Small intestine (tissue), 7 donors: ENCODE data around the gene SKAP1. TPM values are rescaled to one million over a fixed set of nuclear protein-coding genes. Genes with fewer than 3 reads are reported as not detected.
"Not testable (repeated sequence)": the region's sequence is repeated elsewhere in the genome, so short reads cannot be mapped to it uniquely, and the experiment has no call there.

Source experiments
- DNase-seq, 2 donors: peaks; one replicate each; pipeline versions ENCODE4 v3.0.0 to v3.0.0-alpha.2; 2013
- FAIRE-seq: peaks from 2 replicates; lab custom pipeline; 2012; peaks lifted over from hg19 to GRCh38; lab: Jason Lieb, UNC
- H3K27ac ChIP-seq, 3 donors: one replicate each; pipeline ENCODE4 v1.5.1; 2013; ENCODE audit warnings: low read length in 2 of 3, mild to moderate bottlenecking in 2 of 3, control low read depth in 1 of 3, inconsistent platforms in 1 of 3, low read depth in 1 of 3, moderate library complexity in 1 of 3
- H3K27me3 ChIP-seq, 3 donors: one replicate each; pipeline ENCODE4 v1.6.1; 2013; ENCODE audit warnings: low read length in 3 of 3, inconsistent platforms in 1 of 3; ENCODE audit not compliant: control insufficient read depth in 3 of 3, insufficient read depth in 3 of 3
- H3K36me3 ChIP-seq, 3 donors: one replicate each; pipeline ENCODE4 v1.6.1; 2013; ENCODE audit warnings: low read length in 3 of 3, inconsistent platforms in 1 of 3, low read depth in 1 of 3, mild to moderate bottlenecking in 1 of 3, moderate library complexity in 1 of 3; ENCODE audit not compliant: control insufficient read depth in 3 of 3, insufficient read depth in 2 of 3
- H3K4me1 ChIP-seq, 3 donors: one replicate each; pipeline ENCODE4 v1.6.1; 2013; ENCODE audit warnings: low read length in 2 of 3, inconsistent platforms in 1 of 3, low read depth in 1 of 3, mild to moderate bottlenecking in 1 of 3, moderate library complexity in 1 of 3; ENCODE audit not compliant: control insufficient read depth in 3 of 3, insufficient read depth in 2 of 3
- H3K4me3 ChIP-seq, 3 donors: one replicate each; pipeline ENCODE4 v1.5.1; 2013; ENCODE audit warnings: low read length in 3 of 3, control low read depth in 1 of 3, inconsistent platforms in 1 of 3, low read depth in 1 of 3, mild to moderate bottlenecking in 1 of 3, moderate library complexity in 1 of 3
- H3K9me3 ChIP-seq, 2 donors: one replicate each; pipeline ENCODE4 v1.6.1; 2013; ENCODE audit warnings: low read depth in 1 of 2, low read length in 1 of 2; ENCODE audit not compliant: control insufficient read depth in 2 of 2, insufficient read depth in 1 of 2
- WGBS, 3 donors: extraction: QIAGEN DNeasy Blood & Tissue Kit; methylation state at CpG; one replicate each; pipeline ENCODE4 v1.1.7; 2013; 5-methylcytosine and 5-hydroxymethylcytosine counted together
- polyA plus RNA-seq, 4 donors: library from polyadenylated mRNA; stranded (reverse) in 3 of 4; unstranded in 1 of 4; fragments of 200-250 nt in 3 of 4; fragments of 120-200 nt in 1 of 4; gene quantifications; one replicate each; pipeline versions ENCODE4 v1.2.1 to v1.2.3, GENCODE V29; 2013
- donor health status: healthy with polysubstance abuse.
- donor health status: control.
- donor health status: control.
- donor health status: Bipolar disorder and iron deficiency.
- donor health status: healthy.

The SKAP1 gene
- polyA plus RNA-seq, 4 donors: 1.8 to 8.1 (median 2.1) TPM

DNA sequence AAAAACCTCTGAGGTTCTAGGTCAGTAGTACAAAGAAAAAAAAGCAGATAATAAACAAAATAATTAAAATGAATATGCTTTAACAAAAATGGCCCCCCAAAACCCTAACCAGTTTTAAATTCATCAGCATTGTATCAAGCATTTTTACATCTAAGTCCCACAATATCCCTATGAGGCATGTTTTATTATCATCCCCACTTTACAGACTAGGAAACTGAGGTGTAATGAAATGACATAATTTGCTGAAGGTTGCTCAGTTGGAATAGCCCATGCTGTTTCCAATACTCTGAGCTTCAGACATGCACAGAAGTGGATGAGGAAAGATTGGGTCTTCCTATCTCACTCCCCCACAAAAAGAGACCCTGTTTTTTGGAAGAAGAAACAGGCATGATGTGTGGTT lies 234.1 kb downstream of the SKAP1 start:
- no peak for FAIRE-seq

DNA sequence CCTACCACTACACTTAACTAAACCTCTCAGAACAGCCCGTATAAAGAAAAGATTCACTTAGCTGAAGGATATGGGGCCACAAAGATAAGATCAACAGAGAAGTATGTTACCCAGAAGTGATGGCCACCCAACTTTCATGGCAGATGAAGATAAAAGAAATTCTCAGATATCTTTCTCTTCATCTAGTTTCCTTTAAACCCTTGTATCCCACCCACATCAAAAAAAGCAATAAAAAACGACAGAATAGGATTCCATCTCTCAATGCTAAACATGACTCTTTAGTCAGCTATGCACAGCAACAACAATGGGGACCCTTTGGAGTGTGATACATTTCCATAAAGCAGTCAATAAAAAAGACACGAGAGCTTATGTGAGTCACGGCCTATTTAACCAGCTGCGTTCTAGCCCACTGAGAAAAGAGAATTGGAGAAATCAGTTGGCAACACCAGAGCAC lies 235.9 kb downstream of the SKAP1 start:
- Histone ChIP-seq H3K4me3 (no peak overlapping the region), H3K27ac (no peak overlapping the region), H3K36me3 (no peaks in the 10 kb centered on the region), H3K9me3 (no peaks in the 10 kb centered on the region), H3K4me1 (peaks cover 0 to 5% (median 0%) of the 10 kb centered on the region in 3 donors), H3K27me3 (no peaks in the 10 kb centered on the region)
- no peak for DNase-seq
- WGBS, 3 donors: 61 to 67% (median 66%) methylated on average over 5 of the region's 5 CpGs
- no peak for FAIRE-seq

More for the DNA sequence above, 234.1 kb downstream of the SKAP1 start:
- Histone ChIP-seq H3K27ac (no peak overlapping the region), H3K36me3 (no peaks in the 10 kb centered on the region), H3K27me3 (no peaks in the 10 kb centered on the region), H3K9me3 (no peaks in the 10 kb centered on the region), H3K4me1 (peaks cover 0 to 5% (median 0%) of the 10 kb centered on the region in 3 donors), H3K4me3 (no peak overlapping the region)
- no peak for DNase-seq

DNA sequence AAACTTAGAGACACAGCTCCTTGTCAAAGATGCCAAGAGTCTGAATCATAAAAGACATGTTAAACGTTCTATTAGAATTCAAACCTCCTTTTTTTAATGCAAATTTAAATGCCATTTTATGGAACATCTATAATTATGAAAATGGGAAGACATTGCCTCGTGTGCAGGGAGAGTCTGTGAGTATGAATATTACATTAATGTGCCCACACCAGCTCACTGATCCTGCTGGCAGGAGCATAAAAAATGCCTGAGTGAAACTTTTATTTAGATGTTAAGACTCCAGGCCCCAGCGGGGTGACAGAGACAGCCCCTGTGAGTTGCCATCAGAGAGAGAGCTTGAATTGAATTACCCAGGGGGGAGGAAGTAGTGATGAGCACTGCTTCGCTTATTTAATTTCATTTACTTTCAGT lies 237.7 kb downstream of the SKAP1 start:
- no peak overlapping the region for H3K4me3 ChIP-seq
- H3K27ac ChIP-seq: no peak overlapping the region
- WGBS, 3 donors: 57 to 68% (median 60%) methylated on average over 4 of the region's 4 CpGs
- FAIRE-seq (no peak), DNase-seq (no peak)
- no peaks in the 10 kb centered on the region for H3K27me3 ChIP-seq
- H3K4me1 ChIP-seq: no peaks in the 10 kb centered on the region
- no peaks in the 10 kb centered on the region for H3K9me3 ChIP-seq
- H3K36me3 ChIP-seq: no peaks in the 10 kb centered on the region

DNA sequence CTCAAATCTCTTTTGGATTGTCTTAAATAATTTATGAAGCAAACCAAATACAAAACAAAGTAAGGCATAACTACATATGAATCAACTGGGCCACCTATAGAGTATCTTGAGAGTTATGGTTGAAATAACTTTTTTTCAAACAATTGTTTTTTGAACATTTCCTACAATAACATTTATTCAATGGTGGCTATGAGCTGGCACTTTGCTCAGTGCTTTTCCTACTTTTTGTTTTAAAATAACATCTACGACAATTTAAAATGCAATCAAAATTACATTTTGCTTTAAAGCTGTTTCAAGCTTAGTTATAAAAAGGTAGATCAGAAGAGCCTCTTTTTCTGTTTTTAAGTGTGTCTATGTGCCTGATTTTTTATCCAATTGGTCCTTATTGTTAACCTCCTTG lies 238.7 kb downstream of the SKAP1 start:
- WGBS, 3 donors: 88 to 98% (median 95%) methylated on average over 1 of the region's 1 CpG
- H3K9me3 ChIP-seq: no peaks in the 10 kb centered on the region
- no peak overlapping the region for H3K4me3 ChIP-seq
- FAIRE-seq (no peak), DNase-seq (no peak)
- H3K36me3 ChIP-seq: no peaks in the 10 kb centered on the region
- H3K4me1 ChIP-seq: no peaks in the 10 kb centered on the region
- no peak overlapping the region for H3K27ac ChIP-seq
- H3K27me3 ChIP-seq: no peaks in the 10 kb centered on the region

DNA sequence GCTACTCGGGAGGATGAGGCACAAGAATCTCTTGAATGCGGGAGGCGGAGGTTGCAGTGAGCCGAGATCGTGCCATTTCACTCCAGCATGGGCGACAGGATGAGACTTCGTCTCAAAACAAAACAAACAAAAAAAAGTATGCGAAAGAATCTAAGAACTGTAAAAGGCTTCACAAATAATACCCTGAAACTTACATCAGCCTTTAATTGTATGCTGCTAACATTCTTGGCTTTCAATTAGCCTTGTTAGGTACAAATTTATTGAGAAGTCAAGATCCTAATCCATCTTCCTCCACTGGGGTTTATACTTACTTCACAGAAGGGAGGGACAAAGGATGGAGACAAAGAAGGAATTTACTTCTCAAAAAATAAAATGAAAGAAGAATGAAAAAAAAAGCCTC lies 239.1 kb downstream of the SKAP1 start:
- WGBS, 3 donors: 91 to 97% (median 95%) methylated on average over 8 of the region's 8 CpGs

DNA sequence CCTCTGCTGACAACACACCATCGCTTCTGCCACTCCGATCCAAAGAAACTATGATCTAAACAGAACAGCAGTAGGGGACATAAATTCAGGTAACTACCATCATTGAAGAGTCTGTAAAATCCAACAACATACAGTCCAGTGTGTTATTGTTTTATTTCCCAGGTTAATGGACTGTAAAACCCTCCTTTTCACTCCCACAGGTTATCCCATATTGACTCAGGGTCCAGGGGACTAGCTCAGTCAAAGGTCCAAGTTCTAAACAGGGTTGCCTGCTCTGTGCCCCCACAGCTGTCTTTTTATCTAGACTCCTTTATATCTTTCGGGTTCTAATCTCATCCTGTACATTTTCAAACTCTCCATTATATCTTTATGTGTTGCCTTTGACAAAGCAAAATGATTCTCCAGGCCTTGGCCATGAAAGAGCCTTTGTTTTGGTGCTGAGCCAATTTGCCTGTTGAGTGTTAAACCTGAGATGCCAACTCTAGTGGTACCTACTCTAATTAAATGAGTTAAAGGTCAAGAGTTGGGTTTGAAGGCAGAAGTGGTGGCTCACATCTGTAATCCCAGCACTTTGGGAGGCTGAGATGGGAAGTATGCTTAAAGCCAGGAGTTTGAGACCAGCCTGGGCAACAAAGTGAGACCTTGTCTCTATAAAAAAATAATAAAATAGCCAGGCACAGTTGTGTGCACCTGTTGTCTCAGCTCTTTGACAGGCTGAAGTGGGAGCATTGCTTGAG lies 242.0 kb downstream of the SKAP1 start:
- DNase-seq: peak in 1 of 2 donors; percentile 15
- no peak for FAIRE-seq
- no peak overlapping the region for H3K27ac ChIP-seq
- H3K27me3 ChIP-seq: no peaks in the 10 kb centered on the region
- H3K4me3 ChIP-seq: no peak overlapping the region
- no peaks in the 10 kb centered on the region for H3K9me3 ChIP-seq
- H3K4me1 ChIP-seq: no peaks in the 10 kb centered on the region
- H3K36me3 ChIP-seq: no peaks in the 10 kb centered on the region
- WGBS, 3 donors: 71 to 83% (median 80%) methylated on average over 3 of the region's 3 CpGs

More for the DNA sequence above, 239.1 kb downstream of the SKAP1 start:
- H3K36me3 ChIP-seq: no peaks in the 10 kb centered on the region
- FAIRE-seq (no peak), DNase-seq (no peak)
- no peaks in the 10 kb centered on the region for H3K27me3 ChIP-seq
- H3K4me3 ChIP-seq: no peak overlapping the region
- no peaks in the 10 kb centered on the region for H3K9me3 ChIP-seq
- H3K4me1 ChIP-seq: no peaks in the 10 kb centered on the region
- H3K27ac ChIP-seq: no peak overlapping the region

DNA sequence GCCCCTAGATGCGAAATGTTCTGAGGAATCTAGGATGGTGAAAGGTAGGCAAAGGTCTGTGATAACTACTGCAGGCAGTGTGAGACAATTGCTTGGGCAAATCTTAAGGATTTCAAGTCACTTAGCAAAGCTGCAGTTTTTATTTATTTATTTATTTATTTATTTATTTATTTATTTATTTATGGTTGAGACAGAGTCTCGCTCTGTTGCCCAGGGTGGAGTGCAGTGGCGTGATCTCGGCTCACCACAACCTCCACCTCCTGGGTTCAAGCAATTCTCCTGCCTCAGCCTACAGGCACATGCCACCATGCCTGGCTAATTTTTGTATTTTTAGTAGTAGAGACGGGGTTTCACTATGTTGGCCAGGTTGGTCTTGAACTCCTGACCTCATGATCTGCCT lies 243.7 kb downstream of the SKAP1 start:
- not testable (repeated sequence) for H3K4me3 ChIP-seq

DNA sequence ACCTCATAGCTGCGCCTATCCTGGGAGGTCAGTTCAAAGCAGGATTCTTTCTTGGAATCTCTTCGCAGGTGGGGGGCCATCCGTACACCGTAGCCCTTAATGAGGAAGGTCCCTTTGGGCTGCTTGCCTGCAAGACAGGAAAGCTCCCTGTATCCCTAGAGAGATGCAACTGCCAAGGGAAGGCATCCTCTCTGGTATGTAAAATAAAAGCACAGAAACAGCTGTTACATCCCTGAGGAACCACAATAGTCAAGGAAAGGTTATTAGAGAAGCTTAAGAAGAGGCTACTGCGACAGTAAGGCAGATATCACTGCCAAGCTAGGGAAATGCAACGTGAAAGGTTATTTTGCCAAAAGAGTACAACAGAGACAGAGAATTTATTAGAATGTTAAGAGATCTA lies 245.3 kb downstream of the SKAP1 start:
- Histone ChIP-seq H3K27ac (no peak overlapping the region), H3K27me3 (peaks cover 0 to 1% (median 0%) of the 10 kb centered on the region in 3 donors), H3K9me3 (no peaks in the 10 kb centered on the region), H3K4me1 (no peaks in the 10 kb centered on the region), H3K4me3 (no peak overlapping the region), H3K36me3 (no peaks in the 10 kb centered on the region)
- no peak for FAIRE-seq
- WGBS, 3 donors: 69 to 87% (median 76%) methylated on average over 6 of the region's 6 CpGs
- no peak for DNase-seq

More for the DNA sequence above, 243.7 kb downstream of the SKAP1 start:
- H3K27me3 ChIP-seq, DNase-seq, H3K4me1 ChIP-seq, H3K9me3 ChIP-seq, H3K36me3 ChIP-seq, FAIRE-seq, H3K27ac ChIP-seq: not testable (repeated sequence)
- 66 to 93% (median 87%) methylated on average over 5 of the region's 5 CpGs for WGBS, 3 donors
